Kidney epithelial cell (primary cell): ENCODE measurements around the gene SH3RF3. TPM values are rescaled to one million over a fixed set of nuclear protein-coding genes. Genes with fewer than 3 reads are reported as not detected.
A peak's percentile ranks its signal among the peaks of the same experiment; 100 is the strongest.

ENCODE experiments used
- DNase-seq: peaks from one replicate; pipeline ENCODE4 v3.0.0-alpha.2; 2010; ENCODE audit warnings: low read depth
- H3K27me3 ChIP-seq: 2 replicates; pipeline ENCODE4 v1.6.0; 2011; ENCODE audit warnings: low read length; ENCODE audit not compliant: control insufficient read depth, insufficient read depth
- H3K36me3 ChIP-seq: 2 replicates; pipeline ENCODE4 v1.5.1; 2011; ENCODE audit warnings: low read length; ENCODE audit not compliant: control insufficient read depth, insufficient read depth
- H3K4me3 ChIP-seq: 2 replicates; pipeline ENCODE4 v1.5.1; 2011; ENCODE audit warnings: low read depth, mild to moderate bottlenecking, control low read depth, low read length
- total RNA-seq: library from RNA; depleted of rRNA; stranded (reverse); fragments of >200 nt; gene quantifications from 2 replicates; pipeline ENCODE4 v1.2.3, GENCODE V29; 2015
- TF ChIP-seq, protein P1 (sequence below): IDR thresholded peaks from 2 replicates; pipeline ENCODE4 v1.5.1; 2011; ENCODE audit warnings: mild to moderate bottlenecking, moderate library complexity, low read length, control low read depth, inconsistent platforms; ENCODE audit not compliant: insufficient read depth, poor library complexity, severe bottlenecking

Gene SH3RF3
- total RNA-seq, 1 donor from 2014 or later, result 9.6 TPM

DNA sequence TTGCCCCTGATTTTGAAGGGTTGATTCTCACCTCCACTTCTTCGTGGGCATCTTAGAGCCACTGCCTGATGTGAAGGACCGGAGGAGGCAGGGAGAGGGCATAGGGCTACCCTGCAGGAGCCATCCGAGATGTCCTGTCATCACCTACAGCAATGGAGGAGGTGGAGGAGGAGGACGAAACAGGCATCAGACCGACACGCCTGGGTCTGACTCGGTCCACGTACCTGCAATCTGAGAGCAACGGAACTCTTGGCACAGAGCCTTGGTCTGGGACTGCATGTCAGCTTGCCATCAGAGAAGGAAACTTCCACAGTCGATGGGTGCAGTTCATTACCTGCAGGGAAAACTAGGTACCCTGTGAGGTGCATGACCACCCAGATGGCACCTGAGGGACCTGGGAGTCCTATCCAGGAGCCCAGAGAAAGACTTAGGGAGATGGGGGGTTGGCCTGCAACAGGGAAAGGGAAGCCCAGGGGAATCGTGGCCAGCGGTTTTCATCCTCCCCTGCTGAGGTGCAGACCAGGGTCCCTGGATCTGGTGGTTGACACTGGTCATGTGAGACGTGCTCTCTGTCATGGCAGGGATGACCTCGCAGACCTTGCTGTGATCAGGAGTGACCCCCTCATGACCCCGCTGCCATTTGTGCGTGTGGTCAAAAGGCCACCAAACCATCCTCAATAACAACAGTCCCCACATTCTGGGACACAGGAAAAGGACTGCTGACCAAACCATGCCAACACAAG, 293.9 kb downstream of the SH3RF3 start:
- DNase-seq, result no peak
- Histone ChIP-seq H3K4me3 (no peak overlapping the region), H3K36me3 (no peaks in the 10 kb centered on the region), H3K27me3 (no peaks in the 10 kb centered on the region)
- TF ChIP-seq, protein P1, sequence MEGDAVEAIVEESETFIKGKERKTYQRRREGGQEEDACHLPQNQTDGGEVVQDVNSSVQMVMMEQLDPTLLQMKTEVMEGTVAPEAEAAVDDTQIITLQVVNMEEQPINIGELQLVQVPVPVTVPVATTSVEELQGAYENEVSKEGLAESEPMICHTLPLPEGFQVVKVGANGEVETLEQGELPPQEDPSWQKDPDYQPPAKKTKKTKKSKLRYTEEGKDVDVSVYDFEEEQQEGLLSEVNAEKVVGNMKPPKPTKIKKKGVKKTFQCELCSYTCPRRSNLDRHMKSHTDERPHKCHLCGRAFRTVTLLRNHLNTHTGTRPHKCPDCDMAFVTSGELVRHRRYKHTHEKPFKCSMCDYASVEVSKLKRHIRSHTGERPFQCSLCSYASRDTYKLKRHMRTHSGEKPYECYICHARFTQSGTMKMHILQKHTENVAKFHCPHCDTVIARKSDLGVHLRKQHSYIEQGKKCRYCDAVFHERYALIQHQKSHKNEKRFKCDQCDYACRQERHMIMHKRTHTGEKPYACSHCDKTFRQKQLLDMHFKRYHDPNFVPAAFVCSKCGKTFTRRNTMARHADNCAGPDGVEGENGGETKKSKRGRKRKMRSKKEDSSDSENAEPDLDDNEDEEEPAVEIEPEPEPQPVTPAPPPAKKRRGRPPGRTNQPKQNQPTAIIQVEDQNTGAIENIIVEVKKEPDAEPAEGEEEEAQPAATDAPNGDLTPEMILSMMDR, result no peak

DNA sequence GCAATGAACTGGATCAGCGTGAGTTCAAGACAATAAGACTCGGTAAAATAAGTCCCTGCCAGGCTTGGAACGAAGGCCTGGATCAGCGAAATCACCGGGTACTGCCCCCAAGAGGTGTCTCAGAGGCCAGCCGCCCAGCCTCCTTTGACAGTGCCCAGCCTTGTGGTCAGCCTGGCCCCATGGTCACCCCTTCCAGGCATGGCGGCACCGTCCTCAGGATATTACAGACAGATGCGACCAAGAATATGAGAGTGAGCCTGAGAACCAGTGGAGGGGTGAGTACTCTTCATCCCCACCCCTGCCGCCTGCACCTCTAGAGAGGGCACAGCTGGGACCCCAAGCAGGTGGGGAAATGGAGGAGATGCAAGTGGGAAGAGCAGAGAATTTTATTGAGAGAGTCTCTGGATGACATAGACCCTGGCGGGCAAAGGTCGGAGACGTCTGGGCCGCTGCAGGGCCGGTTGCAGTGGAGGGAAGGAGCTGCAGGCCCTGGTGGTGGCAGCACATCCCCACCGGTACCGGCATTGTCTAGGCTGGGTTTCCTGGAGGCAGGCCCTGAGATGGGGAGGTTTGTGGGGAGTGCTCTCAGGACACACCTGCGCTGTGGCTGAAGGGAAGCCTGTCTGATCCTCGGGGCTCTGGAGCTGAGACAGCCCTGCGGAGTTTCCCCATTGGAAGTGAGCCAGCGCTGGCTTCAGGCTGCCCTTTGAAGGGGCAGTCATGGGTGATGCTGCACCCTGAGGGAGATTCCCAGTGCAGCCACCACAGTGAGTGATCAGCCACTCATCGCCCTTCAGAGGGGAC, 294.8 kb downstream of the SH3RF3 start:
- peak; percentile 7 for DNase-seq
- no peak overlapping the region for H3K4me3 ChIP-seq
- TF ChIP-seq, protein P1, result no peak
- H3K27me3 ChIP-seq, result no peaks in the 10 kb centered on the region
- H3K36me3 ChIP-seq, result no peaks in the 10 kb centered on the region

DNA sequence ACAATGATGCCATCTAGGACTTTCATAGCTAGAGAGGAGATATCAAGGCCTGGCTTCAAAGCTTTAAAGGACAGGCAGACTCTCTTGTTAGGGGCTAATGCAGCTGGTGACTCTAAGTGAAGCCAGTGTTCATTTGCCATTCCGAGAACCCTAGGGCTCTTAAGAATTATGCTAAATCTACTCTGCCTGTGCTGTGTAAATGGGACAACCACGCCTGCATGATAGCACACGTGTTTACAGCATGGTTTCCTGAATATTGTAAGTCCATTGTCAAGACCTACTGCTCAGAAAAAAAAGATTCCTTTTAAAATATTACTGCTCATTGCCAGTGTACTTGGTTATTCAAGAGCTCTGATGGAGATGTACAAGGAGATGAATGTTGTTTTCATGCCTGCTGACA, 296.4 kb downstream of the SH3RF3 start:
- no peaks in the 10 kb centered on the region for H3K36me3 ChIP-seq
- no peak overlapping the region for H3K4me3 ChIP-seq
- no peaks in the 10 kb centered on the region for H3K27me3 ChIP-seq
- no peak for DNase-seq
- TF ChIP-seq, protein P1, result no peak

DNA sequence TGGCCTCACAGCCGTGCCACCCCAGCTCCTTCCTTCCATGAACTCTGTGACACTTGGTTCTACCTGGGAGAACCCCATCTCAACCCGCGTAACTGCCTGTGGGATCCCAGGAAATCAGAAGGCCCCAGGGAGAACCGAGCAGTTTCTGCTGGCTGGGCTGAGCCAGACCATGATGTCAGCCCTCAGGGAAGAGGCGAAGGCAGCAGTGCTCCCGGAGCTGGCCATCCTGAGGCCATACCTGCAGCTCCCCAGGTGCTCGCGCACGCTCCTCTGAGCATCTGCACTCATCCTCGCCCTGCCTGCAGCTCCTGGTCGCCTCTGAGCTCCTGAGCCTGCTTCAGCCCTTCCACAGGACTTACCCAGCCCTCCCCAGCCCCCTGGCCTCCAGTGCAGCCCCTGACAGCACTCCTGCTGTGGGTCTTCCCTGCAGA, 298.7 kb downstream of the SH3RF3 start:
- Histone ChIP-seq H3K27me3 (no peaks in the 10 kb centered on the region), H3K4me3 (no peak overlapping the region), H3K36me3 (no peaks in the 10 kb centered on the region)
- no peak for DNase-seq
- TF ChIP-seq, protein P1, result no peak

DNA sequence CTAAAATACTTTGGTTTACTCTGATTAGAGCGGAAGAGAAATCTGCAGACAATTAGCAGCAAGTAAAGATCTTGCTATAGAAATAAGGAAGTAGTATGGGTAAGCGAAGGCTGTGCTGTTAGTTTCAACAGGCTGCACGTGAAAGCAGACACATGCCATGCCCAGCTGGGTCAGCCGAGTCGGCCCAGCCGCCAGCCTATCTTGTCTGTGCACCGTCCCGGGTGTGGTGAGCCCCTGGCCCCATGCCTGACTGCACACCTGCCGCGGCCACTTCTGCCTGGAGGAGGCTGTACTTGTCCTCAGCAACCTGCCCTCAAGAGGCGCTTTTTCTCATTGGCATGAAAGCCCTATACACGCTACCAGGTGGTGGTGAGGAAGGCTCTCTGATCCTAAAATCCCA, 299.3 kb downstream of the SH3RF3 start:
- no peaks in the 10 kb centered on the region for H3K27me3 ChIP-seq
- TF ChIP-seq, protein P1, result no peak
- no peak for DNase-seq
- no peak overlapping the region for H3K4me3 ChIP-seq
- H3K36me3 ChIP-seq, result no peaks in the 10 kb centered on the region
